GM19238 (cell line): ENCODE measurements around the gene PDE4D.
"Not testable (repeated sequence)": the region's sequence is repeated elsewhere in the genome, so short reads cannot be mapped to it uniquely, and the experiment has no call there.

Experiments
- DNase-seq: peaks from one replicate; pipeline ENCODE4 v3.0.0; 2011; ENCODE audit warnings: low spot score; ENCODE audit not compliant: insufficient read length

Gene PDE4D

DNA sequence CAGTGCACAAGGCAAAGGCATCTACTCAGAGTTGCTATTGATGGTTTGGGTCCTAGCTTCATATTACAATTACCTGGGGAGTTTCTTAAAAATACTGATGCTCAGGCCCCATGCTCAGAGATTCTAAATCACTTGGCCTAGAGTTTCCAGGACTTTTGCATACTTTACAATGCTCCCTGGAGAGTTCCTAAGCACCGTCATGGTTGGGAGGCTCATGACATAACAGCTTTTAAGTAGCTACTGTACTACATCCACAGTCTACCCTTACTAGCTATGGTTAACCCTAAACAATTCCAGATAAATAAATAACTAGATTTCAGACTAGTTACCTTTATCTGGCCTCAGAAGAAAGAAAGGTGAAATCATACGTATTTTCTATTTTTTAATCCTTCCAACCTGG is 414.4 kb downstream of the PDE4D start:
- no peak for DNase-seq

DNA sequence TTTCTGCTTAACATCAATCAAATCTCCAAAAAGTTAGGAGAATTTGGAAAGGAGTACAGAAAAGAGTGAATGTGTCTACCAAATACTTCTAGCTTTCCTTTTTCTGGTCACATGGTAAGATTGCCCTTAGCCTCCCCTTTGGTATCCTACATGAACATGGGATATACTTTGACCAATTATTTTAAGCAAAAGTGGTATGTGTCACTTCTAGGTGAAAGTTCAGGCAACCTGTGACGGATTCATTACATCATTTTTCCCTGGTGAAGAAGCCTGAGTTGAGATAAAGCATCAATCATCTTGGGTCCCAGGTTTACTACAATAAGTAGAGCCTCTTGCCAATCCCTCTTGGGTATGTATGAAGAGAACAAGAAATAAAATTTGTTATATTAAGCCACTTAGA is 419.2 kb downstream of the PDE4D start:
- no peak for DNase-seq

DNA sequence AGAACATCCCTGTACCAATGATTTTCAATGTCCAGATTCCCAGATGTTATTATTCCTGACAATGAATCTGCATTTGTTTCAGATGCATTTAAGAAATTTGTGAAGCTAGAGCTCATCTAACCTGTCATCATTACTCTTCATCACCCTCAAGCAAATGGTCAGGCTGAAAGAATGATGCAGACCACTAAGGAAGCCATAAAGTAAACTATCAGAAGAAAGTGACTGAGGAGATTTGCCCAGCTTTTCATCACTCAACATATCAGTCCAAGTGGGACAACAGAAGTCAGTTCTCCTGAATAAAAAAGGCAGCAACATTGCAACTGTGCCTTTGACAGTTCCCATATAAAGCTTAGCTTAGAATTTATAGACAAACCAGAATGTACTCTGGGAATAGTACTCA is 419.9 kb downstream of the PDE4D start:
- no peak for DNase-seq

DNA sequence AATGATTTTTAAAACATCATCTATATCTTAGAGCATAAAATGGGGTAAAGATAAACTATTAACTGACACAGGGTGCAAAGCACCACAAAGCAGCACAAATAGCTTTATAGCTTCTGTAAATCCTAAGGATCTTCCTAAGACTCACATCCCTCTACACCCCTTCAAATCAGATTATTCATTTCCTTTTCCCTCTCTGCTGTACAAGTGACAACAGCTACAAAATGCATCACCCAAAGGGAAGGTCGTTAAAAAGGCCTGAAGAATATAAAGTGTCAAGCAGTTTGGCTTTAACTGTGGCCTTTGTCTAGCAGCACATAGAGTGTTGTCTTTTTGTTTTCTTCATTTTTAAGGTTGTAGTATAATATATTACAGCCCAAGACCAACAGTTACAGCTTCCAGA is 422.1 kb downstream of the PDE4D start:
- DNase-seq: no peak

DNA sequence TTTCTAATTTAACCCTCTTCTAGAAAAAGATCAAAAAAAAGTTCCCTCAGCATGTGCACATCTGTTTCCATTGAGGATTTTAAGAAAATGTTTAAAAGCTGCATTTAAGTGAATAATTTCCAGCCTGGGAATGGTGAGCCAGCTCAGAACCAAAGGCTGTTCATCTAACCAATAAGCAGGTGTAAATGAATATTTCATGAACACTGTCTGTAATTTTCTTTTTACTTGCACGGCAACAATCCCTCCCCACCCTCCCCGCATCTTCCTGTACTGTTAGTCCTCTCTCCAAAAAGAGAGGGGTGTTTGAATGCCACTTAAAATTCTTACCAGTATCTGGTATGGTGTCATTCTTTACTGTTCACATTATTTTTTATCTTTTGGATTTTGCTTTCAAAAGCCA is 425.6 kb downstream of the PDE4D start:
- DNase-seq: no peak

DNA sequence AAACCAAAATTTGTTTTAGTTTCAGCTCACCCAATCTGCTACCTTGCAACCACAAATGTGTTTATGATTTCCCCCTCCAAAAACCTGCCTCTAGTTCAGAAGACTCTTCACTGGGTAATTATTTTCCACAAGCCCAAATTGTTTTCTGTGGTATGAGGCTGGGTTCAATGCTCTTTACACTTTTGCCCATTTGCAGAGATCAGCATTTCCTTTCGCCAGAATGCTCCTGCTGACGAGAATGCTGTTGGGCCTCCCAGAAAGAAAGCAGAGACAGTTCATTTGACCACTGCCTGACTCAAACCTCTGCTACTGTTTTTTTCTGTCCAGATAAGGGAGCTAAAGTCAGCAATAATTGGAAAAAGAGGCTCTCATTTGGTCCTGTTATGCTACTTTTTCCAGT is 427.3 kb downstream of the PDE4D start:
- no peak for DNase-seq

DNA sequence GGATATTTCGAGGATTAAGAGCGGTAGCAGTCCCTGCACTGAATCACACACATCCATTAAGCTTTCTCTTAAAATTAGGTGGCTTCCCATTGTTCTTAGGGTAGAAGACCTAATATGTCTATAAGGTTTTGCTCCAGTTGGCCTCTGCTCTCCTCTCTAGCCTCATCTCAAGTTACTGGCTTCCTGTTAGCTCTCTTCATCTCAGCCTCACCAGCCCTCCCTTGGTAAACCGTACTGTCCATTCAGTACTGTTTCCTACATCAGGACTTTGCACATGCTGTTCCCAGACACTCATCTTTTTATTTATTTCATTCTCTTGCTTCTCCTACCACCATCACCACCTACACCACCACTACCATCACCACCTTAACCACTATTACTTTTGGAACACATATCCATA is 428.6 kb downstream of the PDE4D start:
- DNase-seq: no peak

DNA sequence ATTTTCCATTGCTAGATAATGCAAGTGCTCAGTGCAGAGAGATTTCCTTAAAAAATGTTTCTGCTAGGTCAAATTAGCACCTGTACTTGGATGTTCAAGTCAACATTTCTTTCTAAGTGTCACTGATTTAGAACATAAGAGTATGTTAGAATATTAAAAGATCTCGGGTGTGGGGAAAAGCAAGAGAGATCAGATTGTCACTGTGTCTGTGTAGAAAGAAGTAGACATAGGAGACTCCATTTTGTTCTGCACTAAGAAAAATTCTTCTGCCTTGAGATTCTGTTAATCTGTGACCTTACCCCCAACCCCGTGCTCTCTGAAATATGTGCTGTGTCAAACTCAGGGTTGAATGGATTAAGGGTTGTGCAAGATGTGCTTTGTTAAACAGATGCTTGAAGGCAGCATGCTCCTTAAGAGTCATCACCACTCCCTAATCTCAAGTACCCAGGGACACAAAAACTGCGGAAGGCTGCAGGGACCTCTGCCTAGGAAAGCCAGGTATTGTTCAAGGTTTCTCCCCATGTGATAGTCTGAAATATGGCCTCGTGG is 429.8 kb downstream of the PDE4D start:
- DNase-seq: not testable (repeated sequence)

DNA sequence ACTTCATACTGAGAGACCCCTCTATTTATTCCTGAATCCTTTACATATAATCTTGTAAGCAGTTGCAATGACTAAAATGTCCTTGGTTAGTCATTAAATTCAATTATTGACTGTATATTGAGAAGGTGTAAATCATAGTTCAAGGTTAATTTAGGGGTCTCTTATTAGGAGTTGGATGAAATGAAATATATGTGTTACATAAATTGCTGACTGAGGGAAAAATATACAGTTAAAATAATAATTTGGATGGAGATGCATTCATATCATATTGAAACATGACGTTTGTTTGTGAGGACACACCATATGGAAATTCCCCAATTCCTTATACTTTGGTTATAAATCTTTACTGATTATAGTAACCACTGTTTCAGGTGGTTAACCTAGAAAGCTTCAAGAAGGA is 430.6 kb downstream of the PDE4D start:
- DNase-seq: no peak

DNA sequence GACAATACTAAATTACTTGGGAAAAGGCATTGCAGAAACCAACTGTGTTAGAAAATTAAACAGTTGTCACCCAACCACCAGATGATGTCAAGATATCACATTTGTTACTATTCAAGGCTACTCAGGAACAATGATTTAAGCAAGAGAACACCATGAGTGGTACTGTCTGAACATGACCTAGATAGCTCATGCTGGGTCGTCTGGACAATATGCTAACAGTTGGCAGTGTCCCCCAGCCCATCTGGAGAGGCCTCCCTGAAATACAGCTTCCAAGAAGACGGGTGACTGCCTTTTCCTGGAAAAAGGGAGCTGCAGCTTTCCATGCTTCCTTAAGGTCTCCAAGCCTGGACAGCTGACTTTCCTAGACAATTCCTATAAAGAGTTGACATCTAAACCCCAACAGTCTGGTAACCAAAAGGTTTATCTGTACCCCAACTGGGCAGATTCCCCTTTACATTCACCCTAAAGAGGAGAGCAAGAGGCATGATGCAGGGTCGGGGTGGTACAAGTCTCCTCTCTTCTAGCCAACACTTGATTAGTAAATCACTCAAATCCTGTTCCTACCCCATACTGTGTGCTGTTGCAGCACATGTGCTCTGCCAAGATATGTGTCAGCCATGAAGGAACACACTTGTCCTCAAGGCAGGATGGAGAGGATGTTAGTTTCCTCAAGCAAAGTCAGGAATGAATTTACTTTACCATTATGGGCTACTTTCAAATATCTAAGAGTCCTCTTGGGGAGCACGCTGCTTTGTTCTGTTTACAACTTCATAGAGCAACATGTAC is 433.0 kb downstream of the PDE4D start:
- DNase-seq: no peak

DNA sequence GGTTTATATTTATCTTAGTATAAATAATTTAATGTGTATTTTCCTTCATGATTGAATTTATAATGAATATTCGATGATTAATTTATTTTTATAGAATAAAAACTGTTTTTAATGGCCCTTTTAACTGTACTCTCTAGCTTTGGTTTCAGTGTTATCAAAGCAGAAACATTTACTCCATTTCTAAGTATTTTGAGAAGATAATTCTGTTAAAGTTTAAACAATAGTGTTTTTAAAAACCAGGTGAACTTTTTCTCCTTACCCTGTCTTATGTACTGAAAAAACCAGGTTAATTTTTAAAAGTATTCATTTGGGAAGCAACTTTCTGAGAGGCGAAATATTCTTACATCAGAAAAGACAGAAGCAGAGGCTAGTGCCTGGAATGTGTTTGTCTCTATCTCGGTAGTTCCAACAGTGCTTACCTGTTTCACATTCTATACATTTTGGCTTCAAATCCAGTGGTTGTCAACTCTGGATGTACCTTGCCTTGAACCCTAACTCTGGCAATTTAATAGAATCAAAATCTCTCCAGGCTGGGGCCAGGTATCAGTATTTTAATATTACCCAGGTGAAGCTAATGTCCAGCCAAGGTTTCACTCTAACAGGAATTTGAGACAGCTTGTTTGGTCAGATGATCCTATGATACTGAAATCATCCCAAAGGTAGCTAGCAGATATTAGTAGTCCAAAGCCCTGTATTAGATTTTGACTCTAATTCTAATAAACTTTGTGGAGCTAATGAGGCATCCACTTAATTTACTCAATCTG is 434.4 kb downstream of the PDE4D start:
- DNase-seq: no peak

DNA sequence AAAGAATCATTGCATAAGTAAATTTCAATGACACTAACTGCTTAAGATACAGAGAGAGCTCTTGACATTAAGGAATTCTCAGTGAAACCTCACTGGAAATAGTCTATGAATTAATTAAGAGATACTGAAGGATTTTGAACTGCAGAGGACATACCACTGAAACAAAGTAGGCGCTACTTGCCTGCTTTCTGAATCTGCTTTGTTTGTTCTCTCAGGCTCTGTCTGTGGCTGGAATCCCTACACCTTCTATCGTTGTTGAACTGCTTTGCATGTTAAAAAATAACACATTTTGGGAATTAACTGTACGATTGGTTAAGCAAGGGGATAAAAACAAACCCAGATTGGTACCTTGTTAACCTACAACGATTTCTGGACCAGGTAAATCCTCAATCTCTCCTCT is 435.2 kb downstream of the PDE4D start:
- no peak for DNase-seq

DNA sequence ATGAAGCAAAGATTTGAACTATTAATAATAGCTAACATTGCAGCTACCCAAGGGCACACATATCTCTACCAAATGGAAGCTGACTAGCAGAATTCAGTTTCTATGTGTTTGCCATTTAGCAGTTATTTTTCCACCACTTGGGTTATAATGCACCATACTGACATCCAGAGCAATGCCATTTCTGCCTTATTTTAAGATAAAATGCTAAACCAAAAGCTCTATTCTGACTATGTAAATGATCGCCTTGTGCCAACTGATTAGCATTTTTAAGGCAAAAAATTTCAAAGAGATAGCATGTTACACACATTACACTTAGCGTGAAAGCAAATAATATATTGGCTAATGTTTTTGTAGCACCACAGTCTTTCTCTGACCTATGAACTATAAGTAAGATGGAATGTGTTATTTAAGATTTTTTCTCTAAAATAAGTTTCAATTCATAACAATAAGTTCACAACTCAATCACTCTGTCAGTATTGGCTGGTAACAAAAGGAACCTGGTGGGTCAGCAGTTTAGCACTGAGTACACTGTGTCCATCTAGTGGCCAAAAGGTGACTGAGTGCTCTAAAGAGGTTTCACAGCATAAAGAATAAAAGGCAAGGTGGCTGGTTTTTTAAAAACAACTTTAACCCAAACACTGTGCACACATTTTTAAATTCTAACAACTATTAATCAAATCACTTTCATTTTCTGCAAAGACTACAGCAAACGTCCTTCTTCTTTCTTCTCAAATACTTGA is 443.5 kb downstream of the PDE4D start:
- DNase-seq: no peak

DNA sequence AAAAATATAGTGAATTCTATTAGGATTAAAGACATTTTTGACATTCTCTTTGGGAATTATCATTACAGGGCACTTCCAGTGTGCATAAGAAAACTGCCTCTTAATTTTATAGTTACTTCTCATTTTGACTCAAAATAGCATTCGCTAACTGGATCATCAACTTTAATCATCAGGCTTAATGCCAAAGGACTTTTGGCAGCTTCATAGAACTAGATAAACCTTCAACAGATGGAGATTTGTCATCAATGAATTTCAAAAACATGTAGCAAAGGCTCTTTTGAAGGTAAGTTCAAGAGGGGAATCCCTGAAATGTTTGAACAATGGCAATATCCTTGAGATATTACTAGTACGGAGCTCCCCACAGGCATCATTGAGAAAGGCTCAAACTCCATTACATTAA is 447.2 kb downstream of the PDE4D start:
- no peak for DNase-seq

DNA sequence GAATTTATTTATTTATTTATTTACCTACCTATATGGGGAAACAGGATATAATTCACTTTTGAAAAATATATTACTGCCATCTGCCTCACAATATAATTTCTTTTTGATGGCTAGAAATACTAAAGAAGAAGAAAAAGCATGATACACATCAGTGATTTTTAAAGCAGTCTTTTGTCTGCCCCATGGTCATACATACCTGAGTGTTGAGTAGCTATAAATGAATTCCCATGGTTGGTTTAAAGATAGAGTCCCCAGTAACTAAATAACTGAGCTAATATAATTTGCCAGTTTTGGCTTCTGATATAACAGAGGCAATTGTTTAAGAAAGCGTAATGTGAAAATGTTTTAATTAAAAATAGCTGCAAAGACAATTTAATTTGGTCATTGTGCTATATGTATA is 447.8 kb downstream of the PDE4D start:
- DNase-seq: no peak

DNA sequence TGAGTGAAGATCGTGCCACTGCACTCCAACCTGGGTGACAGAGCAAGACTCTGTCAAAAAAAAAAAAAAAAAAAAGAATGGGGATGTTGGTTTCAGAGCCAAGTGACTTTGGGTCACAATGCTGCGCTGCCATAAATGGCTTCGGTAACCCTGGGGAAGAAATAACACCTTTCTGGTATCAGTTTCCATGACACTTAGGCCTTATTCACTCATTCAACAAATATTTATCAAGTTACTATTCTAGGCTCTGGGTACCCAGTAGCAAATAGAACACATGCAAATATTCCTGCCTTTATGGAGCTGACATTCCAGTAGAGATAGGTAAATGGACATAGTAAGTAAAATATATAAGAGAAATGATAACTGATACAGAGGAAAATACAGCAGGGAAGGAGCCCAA is 454.2 kb downstream of the PDE4D start:
- no peak for DNase-seq

DNA sequence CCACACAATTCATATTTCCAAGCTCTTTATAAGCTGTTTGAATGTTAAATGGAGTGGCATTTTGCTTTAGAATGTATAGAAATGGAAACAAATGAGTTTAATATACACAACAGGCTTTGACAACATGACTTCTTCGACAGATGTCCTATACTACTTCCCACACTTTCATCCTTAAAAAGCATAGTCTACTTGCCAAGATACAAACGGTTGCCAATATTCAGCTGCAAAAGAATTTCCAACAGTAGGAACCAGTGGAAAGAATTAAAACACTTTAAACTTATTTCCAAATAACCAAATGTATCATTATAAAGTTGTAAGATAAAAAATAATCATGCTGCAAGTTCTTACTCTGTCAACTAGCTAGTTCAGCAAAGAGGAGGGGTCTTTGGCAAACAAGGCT is 456.4 kb downstream of the PDE4D start:
- DNase-seq: no peak

DNA sequence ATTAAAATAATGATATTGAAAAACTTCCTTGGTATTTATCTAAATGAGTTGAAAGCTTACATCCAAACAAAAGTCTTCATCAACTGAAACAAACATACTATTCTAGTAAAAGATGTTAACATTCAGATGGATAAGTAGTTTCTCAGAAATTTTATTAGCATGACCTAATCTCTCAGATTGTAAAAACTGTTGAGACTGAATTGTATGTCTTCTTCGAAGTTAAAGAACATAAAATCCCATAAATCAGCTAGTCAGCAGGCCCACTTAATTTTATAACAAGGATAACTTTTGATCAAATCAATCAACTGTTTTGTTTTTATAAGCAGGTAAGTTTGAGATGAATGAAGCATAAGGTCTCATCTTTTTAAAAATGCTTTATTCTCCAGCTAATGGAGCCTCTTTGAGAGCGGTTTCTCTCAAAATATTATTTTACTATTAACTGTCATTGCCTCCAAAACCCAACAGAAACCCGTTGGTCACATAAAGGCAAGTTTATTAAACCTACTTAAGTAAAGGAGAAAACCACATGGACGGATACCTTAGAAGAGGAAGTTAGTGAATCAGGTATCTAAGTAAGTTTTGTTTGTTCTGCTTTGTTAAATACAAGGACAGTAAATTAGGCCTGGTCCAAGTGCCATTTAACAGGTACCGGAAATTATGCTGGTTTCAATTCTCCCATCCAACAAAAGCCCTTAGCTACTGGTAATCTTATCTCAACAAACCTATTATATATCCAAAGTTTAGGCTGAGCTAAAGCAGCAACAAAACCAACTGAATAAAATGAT is 457.0 kb downstream of the PDE4D start:
- no peak for DNase-seq

DNA sequence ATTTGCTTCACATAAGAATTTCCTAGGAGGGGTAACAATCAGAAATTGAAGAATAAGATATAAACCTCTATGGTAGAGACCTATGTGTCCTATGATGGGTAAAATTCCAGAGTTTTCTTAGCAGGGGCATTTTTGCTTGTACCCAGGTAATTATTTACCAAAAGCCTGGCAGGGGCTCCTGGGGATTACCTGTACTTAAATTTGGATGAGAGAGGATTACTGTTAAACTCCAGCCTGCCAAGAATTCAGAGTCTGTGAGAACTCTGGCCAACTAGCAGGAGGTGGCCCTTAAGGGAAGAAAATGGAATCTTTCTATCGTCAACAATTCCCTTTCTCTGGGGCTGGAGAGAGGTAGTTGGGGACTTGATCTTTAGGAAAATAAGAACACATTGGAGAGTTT is 460.4 kb downstream of the PDE4D start:
- no peak for DNase-seq

DNA sequence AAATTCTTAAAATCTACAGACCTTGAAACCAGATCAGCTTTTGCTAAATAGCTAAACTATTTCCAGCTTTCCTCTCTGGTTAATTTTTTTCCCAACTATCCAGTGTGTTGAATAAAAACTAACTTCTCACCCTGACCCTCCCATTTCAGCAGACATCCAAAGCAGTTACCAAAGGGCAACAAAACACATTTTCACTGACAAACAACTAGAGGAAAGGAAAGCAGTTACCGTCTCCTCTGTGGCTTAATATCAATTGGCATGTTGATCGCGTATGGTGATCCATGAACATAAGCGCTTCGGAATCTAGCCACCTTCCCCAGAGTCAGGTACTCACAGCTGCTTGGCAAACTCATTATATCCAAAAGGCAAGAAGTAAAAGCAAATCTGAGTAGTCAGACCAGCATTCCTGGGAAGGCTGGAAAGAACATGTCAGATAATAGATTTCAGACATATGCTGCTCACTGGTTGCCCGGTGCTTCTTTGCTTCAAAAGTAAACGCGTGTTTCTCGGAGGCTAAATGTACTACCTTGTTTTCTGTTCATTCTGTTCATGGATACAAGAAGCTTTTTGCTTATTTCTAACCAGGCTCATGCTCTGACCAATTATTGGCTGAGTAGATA is 463.4 kb downstream of the PDE4D start:
- DNase-seq: no peak

DNA sequence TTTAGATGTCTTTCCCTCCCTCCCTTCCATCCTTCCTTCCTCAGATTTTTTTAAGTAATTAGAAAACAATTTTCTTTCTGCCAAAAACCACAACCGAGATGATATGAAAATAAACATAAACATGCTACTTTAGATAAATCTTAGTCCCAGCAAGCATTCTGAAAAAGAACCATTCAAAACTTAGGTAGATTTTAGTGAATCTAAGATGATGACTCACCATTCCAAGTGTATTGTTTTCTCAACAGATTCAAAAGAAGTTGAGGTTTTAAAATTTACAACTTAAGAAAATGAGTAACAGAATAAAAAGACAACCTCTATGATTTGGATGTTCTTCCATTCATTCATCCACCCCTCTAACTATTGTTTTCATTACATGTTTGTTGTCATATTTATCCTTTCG is 465.1 kb downstream of the PDE4D start:
- no peak for DNase-seq
